Stimulated activated CD4-positive, alpha-beta T cell treated with anti-CD3 and anti-CD28 coated beads, TNF-alpha, amount 100 ng/mL, for 24 hours (primary cell): Measurements from ENCODE around the gene HEXIM1.

ENCODE experiments used
- DNase-seq, 3 experiments: peaks; one replicate each; pipeline ENCODE4 v3.0.0-alpha.2; 2020; ENCODE audit warnings: low read depth in 3 of 3

The HEXIM1 gene

GRCh38 chr17:45128989-45129388 lies 19.3 kb upstream of the HEXIM1 start:
- no peak for DNase-seq

- no peak for DNase-seq
Observed at GRCh38 chr17:45129426-45129939, 18.8 kb upstream of the HEXIM1 start.

- no peak for DNase-seq
Observed at GRCh38 chr17:45129940-45130680, 18.2 kb upstream of the HEXIM1 start.

- no peak for DNase-seq
Observed at GRCh38 chr17:45130681-45131615, 17.3 kb upstream of the HEXIM1 start.

GRCh38 chr17:45131616-45132319 lies 16.5 kb upstream of the HEXIM1 start:
- peak in 2 of 3 experiments; percentile 18 to 52 for DNase-seq

GRCh38 chr17:45132320-45132571 lies 16.0 kb upstream of the HEXIM1 start, which contains the start of gene PLCD3:
Gene PLCD3, minus strand, starts transcription at chr17:45132515. Its CDS starts 105 bp downstream, at chr17:45132410.
- DNase-seq: no peak

- peak; percentile 40 to 65 (median 48) for DNase-seq
Observed at GRCh38 chr17:45132572-45133463, 15.5 kb upstream of the HEXIM1 start.

- peak; percentile 94 to 97 (median 94) for DNase-seq
Observed at GRCh38 chr17:45135192-45135977, 12.9 kb upstream of the HEXIM1 start, which contains the start of gene ACBD4. Gene ACBD4, plus strand, starts transcription at chr17:45135687. Its CDS starts 458 bp downstream, at chr17:45136145.

- DNase-seq: no peak
Observed at GRCh38 chr17:45135978-45136791, 12.1 kb upstream of the HEXIM1 start.

- DNase-seq: no peak
Observed at GRCh38 chr17:45136846-45137560, 11.3 kb upstream of the HEXIM1 start.

- no peak for DNase-seq
Observed at GRCh38 chr17:45137561-45138305, 10.5 kb upstream of the HEXIM1 start.

GRCh38 chr17:45138911-45139532 lies 9.3 kb upstream of the HEXIM1 start:
- DNase-seq: no peak

- DNase-seq: no peak
Observed at GRCh38 chr17:45139533-45139920, 8.7 kb upstream of the HEXIM1 start.

- DNase-seq: no peak
Observed at GRCh38 chr17:45143094-45143670, 5.1 kb upstream of the HEXIM1 start.

GRCh38 chr17:45143767-45144198 lies 4.5 kb upstream of the HEXIM1 start:
- DNase-seq: peak in 1 of 3 experiments; percentile 32

GRCh38 chr17:45144199-45145034 lies 3.9 kb upstream of the HEXIM1 start:
- peak in 1 of 3 experiments; percentile 41 for DNase-seq
